SU-DHL-6 (cell line): ENCODE data around the gene SMIM31.

Source experiments
- H2AFZ ChIP-seq: fragments of 200-600 bp; sonication (generic); 2 replicates; pipeline ENCODE4 v1.6.1; 2014; ENCODE audit warnings: low read depth, mild to moderate bottlenecking, moderate library complexity, mixed read lengths, antibody characterized with exemption, low read length; ENCODE audit not compliant: severe bottlenecking
- H3F3A ChIP-seq: fragments of 200-600 bp; shearing (Covaris generic); 2 replicates; pipeline ENCODE4 v1.6.0; 2016; ENCODE audit warnings: antibody characterized with exemption, mild to moderate bottlenecking; ENCODE audit not compliant: insufficient read depth
- H3K27ac ChIP-seq: fragments of 200-600 bp; sonication (generic); 2 replicates; pipeline ENCODE4 v1.5.1; 2016; ENCODE audit warnings: low read depth, mild to moderate bottlenecking, low read length, moderate library complexity, mixed read lengths
- H3K27me3 ChIP-seq: fragments of 200-600 bp; sonication (generic), shearing (Covaris generic); 2 replicates; pipeline ENCODE4 v1.6.0; 2014; ENCODE audit warnings: mild to moderate bottlenecking, low read length
- H3K36me3 ChIP-seq: fragments of 200-600 bp; sonication (generic); 2 replicates; pipeline ENCODE4 v1.6.1; 2014; ENCODE audit warnings: mild to moderate bottlenecking, low read length, mixed read lengths
- H3K4me2 ChIP-seq: fragments of 300-600, 200-600 bp; shearing (Covaris generic), sonication (generic); 2 replicates; pipeline ENCODE4 v1.6.0; 2014; ENCODE audit warnings: low read length, low read depth, mild to moderate bottlenecking; ENCODE audit not compliant: poor library complexity, severe bottlenecking
- H3K4me3 ChIP-seq: fragments of 200-600 bp; sonication (generic); 2 replicates; pipeline ENCODE4 v1.5.1; 2014; ENCODE audit warnings: antibody characterized with exemption, low read length, mild to moderate bottlenecking, mixed read lengths; ENCODE audit not compliant: insufficient read depth, poor library complexity, severe bottlenecking
- H3K79me2 ChIP-seq: fragments of 200-600 bp; sonication (generic); 2 replicates; pipeline ENCODE4 v1.6.1; 2014; ENCODE audit warnings: mild to moderate bottlenecking, low read length, moderate library complexity; ENCODE audit not compliant: insufficient read depth
- H3K9ac ChIP-seq: fragments of 200-600 bp; sonication (generic); 2 replicates; pipeline ENCODE4 v1.7.0; 2014; ENCODE audit warnings: mild to moderate bottlenecking, low read length
- H3K9me2 ChIP-seq: fragments of 200-600 bp; sonication (generic); replicated peaks from 2 replicates; pipeline ENCODE4 v1.6.1; 2014; ENCODE audit warnings: low read length; ENCODE audit not compliant: insufficient read depth
- H3K9me3 ChIP-seq: fragments of 200-600 bp; sonication (generic); 2 replicates; pipeline ENCODE4 v1.6.1; 2014; ENCODE audit warnings: low read length, mixed read lengths; ENCODE audit not compliant: insufficient read depth
- H4K20me1 ChIP-seq: fragments of 200-600 bp; sonication (generic); 2 replicates; pipeline ENCODE4 v1.6.1; 2014; ENCODE audit warnings: low read depth, mild to moderate bottlenecking, antibody characterized with exemption, low read length, moderate library complexity, mixed read lengths
- CTCF ChIP-seq: fragments of 200-600 bp; sonication (generic); IDR thresholded peaks from one replicate; pipeline ENCODE4 v1.5.1; 2017; ENCODE audit warnings: antibody characterized with exemption, mild to moderate bottlenecking, low read length, moderate library complexity; ENCODE audit not compliant: insufficient read depth, poor library complexity, severe bottlenecking
- EZH2phosphoT487 ChIP-seq: fragments of 200-600 bp; sonication (generic), shearing (Covaris generic); conservative IDR thresholded peaks from 2 replicates; pipeline ENCODE4 v1.6.1; 2018; ENCODE audit warnings: mild to moderate bottlenecking, antibody characterized with exemption, low read length, moderate library complexity, mixed read lengths

Gene SMIM31

GRCh38 chr4:164731827-164732474 lies 22.0 kb upstream of the SMIM31 start:
- H3K9me3 ChIP-seq: no peaks in the 10 kb centered on the region
- H4K20me1 ChIP-seq: no peaks in the 10 kb centered on the region
- H3K9ac ChIP-seq: no peak overlapping the region
- no peaks in the 10 kb centered on the region for H3K36me3 ChIP-seq
- no peaks in the 10 kb centered on the region for H3K27me3 ChIP-seq
- H3K27ac ChIP-seq: no peak overlapping the region
- TF ChIP-seq EZH2phosphoT487 (no peak), CTCF (peak; percentile 84)
- no peaks in the 10 kb centered on the region for H3K9me2 ChIP-seq
- H3K4me2 ChIP-seq: no peak overlapping the region
- no peaks in the 10 kb centered on the region for H3F3A ChIP-seq
- no peak overlapping the region for H3K4me3 ChIP-seq
- H3K79me2 ChIP-seq: no peaks in the 10 kb centered on the region
- no peak overlapping the region for H2AFZ ChIP-seq

GRCh38 chr4:164734484-164734883 lies 19.4 kb upstream of the SMIM31 start:
- TF ChIP-seq CTCF (no peak), EZH2phosphoT487 (no peak)
- no peaks in the 10 kb centered on the region for H4K20me1 ChIP-seq
- H3K27ac ChIP-seq: no peak overlapping the region
- H3K9me2 ChIP-seq: no peaks in the 10 kb centered on the region
- no peak overlapping the region for H3K9ac ChIP-seq
- no peaks in the 10 kb centered on the region for H3F3A ChIP-seq
- H3K27me3 ChIP-seq: no peaks in the 10 kb centered on the region
- H3K36me3 ChIP-seq: no peaks in the 10 kb centered on the region
- H3K9me3 ChIP-seq: no peaks in the 10 kb centered on the region
- no peaks in the 10 kb centered on the region for H3K79me2 ChIP-seq
- no peak overlapping the region for H3K4me3 ChIP-seq
- no peak overlapping the region for H3K4me2 ChIP-seq
- H2AFZ ChIP-seq: peak overlapping the region; percentile 83

- TF ChIP-seq EZH2phosphoT487 (no peak), CTCF (peak; percentile 43)
- no peak overlapping the region for H3K9ac ChIP-seq
- H3K79me2 ChIP-seq: no peaks in the 10 kb centered on the region
Measured at GRCh38 chr4:164748375-164748774, 5.6 kb upstream of the SMIM31 start.

More at GRCh38 chr4:164748375-164748774, 5.6 kb upstream of the SMIM31 start:
- Histone ChIP-seq H2AFZ (no peak overlapping the region), H3K9me2 (no peaks in the 10 kb centered on the region), H3K4me3 (no peak overlapping the region), H3K9me3 (no peaks in the 10 kb centered on the region), H3K27me3 (no peaks in the 10 kb centered on the region), H3K27ac (no peak overlapping the region), H3F3A (no peaks in the 10 kb centered on the region), H4K20me1 (no peaks in the 10 kb centered on the region), H3K4me2 (no peak overlapping the region), H3K36me3 (no peaks in the 10 kb centered on the region)
